ENCODE measurements around the gene BNC1.
"Not testable (repeated sequence)": the region's sequence is repeated elsewhere in the genome, so short reads cannot be mapped to it uniquely, and the experiment has no call there.

BNC1 gene

DNA sequence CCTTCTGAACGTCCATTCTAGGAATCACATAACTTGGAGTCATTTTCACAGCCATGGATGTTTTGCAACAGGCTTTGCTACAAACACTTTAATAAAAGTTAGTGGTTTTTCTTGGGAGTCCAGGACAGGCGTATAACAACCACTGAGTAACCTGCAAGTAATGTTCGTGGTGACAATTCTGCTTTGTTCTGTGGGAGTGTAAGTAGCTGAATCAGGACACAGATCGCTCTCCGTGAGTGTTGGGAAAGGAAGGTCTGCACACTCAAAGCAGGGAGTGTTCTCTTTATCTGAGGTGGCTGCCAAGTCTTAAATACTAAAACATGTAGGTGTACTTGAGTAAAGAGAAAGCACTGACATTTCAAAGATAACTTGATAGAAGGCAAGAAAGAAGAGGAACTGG is 7.9 kb upstream of the BNC1 start:
- no peak for DNase-seq

DNA sequence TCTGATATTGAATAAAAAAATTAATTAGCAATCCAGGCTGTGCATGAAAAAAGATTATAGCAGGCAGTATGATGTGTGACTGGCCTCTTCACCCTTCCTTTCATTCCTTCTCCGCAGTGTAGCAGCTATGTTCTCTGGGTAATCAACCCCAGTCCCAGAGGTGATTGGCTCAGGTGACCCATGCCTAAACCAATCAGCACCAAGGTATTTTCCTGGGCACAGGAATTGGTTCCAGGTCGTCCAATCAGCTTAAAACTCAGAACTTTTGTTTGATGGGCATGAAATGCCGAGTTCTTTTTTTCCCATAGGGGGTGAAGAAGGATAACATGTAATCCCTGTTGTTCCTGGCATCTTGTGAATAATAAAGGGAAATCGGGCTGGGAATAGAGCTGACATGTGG is 5.8 kb upstream of the BNC1 start:
- no peak for DNase-seq

- DNase-seq, result no peak
These were observed 4.7 kb upstream of the BNC1 start for GRCh38 chr15:83289160-83289559.

GRCh38 chr15:83288381-83288801 is 3.9 kb upstream of the BNC1 start:
- DNase-seq, result no peak

DNA sequence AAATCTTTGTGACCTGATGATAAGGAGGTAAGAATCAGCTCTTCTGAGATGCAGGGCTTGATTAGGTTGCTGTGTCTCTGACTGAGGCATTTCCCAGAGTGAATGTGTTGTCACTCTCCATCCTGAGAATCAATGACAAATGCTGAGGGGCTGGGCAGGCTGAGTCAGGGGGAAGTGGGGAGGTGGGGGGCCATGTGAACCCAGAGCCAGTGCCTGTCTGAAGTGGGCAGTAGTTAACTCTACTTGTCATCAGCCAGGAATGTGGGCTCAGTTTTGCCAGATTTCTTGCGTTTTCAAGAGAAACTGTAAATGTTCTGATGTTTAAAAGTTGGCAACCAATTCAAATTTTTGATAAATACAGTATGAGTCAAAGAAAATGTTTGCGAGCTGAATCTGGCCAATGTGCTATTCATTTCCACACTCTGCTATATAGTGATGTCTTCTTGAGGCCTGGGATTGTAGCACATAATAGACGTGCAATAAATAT is 3.1 kb upstream of the BNC1 start:
- no peak for DNase-seq

GRCh38 chr15:83285979-83286553 is 1.6 kb upstream of the BNC1 start:
- DNase-seq, result no peak

- DNase-seq, result no peak
These were observed 967 bp upstream of the BNC1 start for GRCh38 chr15:83285284-83285978.

DNA sequence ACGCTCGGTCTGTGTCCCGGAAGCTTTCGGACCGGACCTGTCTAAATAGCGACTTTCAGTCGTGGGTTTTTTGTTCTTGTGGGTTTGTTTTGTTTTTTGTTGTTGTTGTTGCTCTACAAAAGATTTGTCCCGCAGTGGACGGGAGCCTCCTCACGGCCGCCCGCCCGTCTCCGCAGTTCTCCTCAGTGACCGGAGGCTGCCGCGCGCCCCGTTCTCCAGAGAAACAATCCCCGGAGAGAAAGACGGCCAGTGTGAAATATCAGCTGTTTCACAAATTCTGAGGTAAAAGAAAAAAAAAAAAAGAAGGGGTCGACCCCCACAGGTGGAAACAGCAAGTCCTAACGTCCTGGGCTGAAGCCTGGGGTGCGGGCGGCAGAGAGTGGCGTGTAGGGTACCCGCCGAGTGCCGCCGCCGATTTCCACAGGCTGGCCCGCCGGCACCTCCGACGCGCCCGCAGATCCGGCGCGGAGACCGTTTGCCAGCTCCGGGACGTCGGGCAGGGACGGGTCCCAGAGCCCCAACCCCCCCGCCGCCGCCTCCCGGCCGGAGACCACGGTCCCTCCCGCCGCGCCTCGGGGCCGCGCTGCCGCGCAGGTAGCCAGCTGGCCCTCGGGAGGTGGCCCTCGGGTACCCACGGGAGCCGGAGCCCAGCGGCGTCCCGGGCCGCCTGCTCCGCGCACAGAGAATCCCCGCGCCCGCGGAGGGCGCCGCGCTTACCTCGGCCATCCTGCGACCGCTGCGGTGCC is 478 bp downstream of the BNC1 start:
- no peak for DNase-seq

- no peak for DNase-seq
These were observed 1.2 kb downstream of the BNC1 start for GRCh38 chr15:83283138-83283812.

DNA sequence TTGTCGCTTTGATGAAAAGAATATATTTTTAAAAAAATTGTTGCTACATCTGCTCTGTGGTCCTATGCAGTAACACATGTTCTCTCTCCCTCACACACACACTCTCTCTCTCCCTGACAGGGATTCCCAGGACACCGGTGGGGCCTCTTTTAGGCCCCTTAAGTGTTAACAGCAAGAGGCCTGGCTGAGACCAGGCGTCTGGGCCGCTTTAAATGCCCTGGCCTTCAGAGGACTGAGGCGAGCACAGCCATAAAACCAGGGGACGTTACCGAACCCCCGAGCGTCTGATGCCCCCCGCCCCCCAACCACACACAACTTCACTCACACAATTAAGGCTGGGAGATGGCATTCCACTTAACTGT is 1.7 kb downstream of the BNC1 start:
- no peak for DNase-seq

DNA sequence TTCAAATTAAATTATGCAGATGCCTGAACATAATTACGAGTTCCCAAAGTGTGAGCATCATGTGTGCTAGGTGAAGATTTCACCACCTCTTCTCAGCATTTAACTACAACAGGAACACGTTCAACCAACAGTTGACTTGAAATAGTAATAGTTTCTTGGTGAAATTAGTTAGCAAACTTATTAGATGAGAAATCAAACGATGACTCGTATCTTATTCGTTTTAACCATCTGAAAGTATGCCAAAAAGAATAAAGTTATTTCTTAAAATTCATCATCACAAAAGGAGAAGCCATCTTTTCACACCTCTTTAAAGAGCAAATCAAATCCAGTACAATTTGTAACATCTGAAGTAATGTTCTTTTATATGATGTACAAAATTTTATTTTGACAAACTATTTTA is 2.3 kb downstream of the BNC1 start:
- no peak for DNase-seq

DNA sequence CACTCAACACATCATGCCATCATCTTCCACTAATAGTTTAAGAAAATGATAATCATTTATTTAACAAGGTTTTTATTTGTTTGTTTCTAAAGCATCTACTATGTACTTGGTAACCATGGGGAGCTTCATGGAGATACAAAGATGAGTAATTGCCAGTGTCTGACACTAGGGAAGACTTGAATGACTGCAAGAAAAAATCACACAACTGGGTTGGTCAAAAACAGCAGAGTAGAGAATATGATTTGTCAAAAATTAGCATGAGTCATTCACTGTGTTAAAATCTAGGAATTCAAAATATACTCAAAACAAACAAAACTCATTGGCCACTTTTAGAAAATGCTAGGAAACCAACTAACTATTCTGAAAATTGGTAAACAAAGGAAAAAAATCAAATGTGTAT is 6.3 kb downstream of the BNC1 start:
- DNase-seq, result no peak

- no peak for DNase-seq
These were observed 7.8 kb downstream of the BNC1 start for GRCh38 chr15:83276661-83277060.

- no peak for DNase-seq
These were observed 9.1 kb downstream of the BNC1 start for GRCh38 chr15:83275412-83275811.

DNA sequence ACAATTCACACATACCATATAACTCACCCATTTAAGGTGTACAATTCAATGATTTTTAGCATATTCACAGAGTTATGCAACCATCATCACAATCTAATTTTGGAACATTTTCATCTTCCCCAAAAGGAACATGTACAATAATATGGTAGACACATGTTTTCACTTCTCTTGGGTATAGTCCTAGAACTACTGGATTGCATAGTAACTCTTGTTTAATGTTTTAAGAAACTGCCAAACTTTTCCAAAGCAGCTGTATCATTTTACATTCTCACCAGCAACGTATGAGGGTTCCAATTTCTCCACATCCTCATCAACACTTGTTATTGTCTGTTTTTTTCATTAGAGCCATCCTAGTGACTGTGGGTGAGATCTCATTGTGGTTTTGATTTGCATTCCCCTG is 14.3 kb downstream of the BNC1 start:
- DNase-seq, result no peak

- DNase-seq, result no peak
These were observed 16.3 kb downstream of the BNC1 start for GRCh38 chr15:83268147-83268546.

GRCh38 chr15:83262594-83263315 is 21.7 kb downstream of the BNC1 start:
- no peak for DNase-seq

- DNase-seq, result not testable (repeated sequence)
These were observed 22.3 kb downstream of the BNC1 start for GRCh38 chr15:83262181-83262580.

GRCh38 chr15:83250781-83251180 is 33.7 kb downstream of the BNC1 start:
- no peak for DNase-seq

- DNase-seq, result no peak
These were observed 35.5 kb downstream of the BNC1 start for GRCh38 chr15:83249030-83249343.

- peak; percentile 26 for DNase-seq
These were observed 36.1 kb downstream of the BNC1 start for GRCh38 chr15:83248151-83249029.

GRCh38 chr15:83243634-83244033 is 40.8 kb downstream of the BNC1 start:
- no peak for DNase-seq
